ENCODE data around the gene EFNA4.

DNA sequence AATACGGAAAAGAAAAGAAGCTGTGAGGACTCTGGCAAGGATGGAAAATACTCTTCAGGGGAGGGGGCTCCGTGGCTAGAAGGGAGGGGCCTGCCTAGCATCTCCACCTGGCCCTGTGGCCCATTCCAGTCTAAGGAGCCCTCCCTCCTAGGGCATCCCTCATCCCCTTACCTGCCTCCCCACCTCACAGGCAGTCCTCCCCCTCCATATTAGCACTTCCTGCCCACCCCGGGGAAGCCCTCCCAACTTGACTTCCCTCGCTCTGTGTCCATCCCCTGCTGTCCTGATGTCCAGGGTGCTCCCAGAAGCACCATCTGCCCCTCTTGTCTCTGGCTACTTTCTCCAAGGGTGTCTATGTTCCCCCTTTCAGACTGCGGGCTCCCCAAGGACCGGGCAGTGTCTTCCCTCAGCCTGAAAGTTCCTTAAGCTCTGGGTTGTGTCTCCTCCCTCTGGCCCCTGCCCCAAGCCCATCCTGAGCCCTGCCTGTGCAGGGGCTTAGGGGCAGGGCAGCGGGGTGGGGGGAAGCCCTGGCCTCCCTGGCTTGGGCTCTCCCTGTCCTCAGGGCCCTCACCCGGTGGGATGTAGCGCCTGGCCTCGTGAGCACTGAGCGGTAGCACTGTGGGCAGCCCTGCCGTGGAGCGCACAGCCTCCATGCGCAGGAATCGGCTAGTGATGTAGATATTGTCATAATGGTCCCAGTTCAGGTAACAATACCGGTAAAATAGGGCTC is 33.9 kb upstream of the EFNA4 start:
- no peak for TF ChIP-seq CEBPB (IDR thresholded peaks at IDR 0.05)
- no peak for TF ChIP-seq TAF1 (IDR thresholded peaks at IDR 0.05; ENCODE audit: low read depth)
- TF ChIP-seq EP300 (IDR thresholded peaks at IDR 0.05; ENCODE audit: borderline replicate concordance), result no peak
- no peak for TF ChIP-seq YY1 (IDR thresholded peaks at IDR 0.05; ENCODE audit: low read depth)
- TF ChIP-seq, protein P1, sequence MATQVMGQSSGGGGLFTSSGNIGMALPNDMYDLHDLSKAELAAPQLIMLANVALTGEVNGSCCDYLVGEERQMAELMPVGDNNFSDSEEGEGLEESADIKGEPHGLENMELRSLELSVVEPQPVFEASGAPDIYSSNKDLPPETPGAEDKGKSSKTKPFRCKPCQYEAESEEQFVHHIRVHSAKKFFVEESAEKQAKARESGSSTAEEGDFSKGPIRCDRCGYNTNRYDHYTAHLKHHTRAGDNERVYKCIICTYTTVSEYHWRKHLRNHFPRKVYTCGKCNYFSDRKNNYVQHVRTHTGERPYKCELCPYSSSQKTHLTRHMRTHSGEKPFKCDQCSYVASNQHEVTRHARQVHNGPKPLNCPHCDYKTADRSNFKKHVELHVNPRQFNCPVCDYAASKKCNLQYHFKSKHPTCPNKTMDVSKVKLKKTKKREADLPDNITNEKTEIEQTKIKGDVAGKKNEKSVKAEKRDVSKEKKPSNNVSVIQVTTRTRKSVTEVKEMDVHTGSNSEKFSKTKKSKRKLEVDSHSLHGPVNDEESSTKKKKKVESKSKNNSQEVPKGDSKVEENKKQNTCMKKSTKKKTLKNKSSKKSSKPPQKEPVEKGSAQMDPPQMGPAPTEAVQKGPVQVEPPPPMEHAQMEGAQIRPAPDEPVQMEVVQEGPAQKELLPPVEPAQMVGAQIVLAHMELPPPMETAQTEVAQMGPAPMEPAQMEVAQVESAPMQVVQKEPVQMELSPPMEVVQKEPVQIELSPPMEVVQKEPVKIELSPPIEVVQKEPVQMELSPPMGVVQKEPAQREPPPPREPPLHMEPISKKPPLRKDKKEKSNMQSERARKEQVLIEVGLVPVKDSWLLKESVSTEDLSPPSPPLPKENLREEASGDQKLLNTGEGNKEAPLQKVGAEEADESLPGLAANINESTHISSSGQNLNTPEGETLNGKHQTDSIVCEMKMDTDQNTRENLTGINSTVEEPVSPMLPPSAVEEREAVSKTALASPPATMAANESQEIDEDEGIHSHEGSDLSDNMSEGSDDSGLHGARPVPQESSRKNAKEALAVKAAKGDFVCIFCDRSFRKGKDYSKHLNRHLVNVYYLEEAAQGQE (IDR thresholded peaks at IDR 0.05; ENCODE audit: low read depth), result no peak
- TF ChIP-seq, protein P2, sequence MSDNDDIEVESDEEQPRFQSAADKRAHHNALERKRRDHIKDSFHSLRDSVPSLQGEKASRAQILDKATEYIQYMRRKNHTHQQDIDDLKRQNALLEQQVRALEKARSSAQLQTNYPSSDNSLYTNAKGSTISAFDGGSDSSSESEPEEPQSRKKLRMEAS (IDR thresholded peaks at IDR 0.05), result no peak
- no peak for TF ChIP-seq ZBTB7A (IDR thresholded peaks at IDR 0.05; ENCODE audit: low read depth)
- TF ChIP-seq FOXM1 (IDR thresholded peaks at IDR 0.05; ENCODE audit: borderline replicate concordance, low read depth), result no peak
- TF ChIP-seq RAD21 (IDR thresholded peaks at IDR 0.05; ENCODE audit: low read depth), result no peak
- no peak for TF ChIP-seq EGR1 (IDR thresholded peaks at IDR 0.05)
- no peak for TF ChIP-seq TEAD4 (IDR thresholded peaks at IDR 0.05)
